Glutamatergic neuron (in vitro differentiated cells): Measurements from ENCODE around the gene ZSCAN22. TPM values are rescaled to one million over a fixed set of nuclear protein-coding genes. Genes with fewer than 3 reads are reported as not detected.
A peak's percentile ranks its signal among the peaks of the same experiment; 100 is the strongest.

Source experiments
- DNase-seq: peaks from one replicate; pipeline ENCODE4 v3.0.0; 2022
- H3K27ac Mint-ChIP-seq: one replicate; pipeline ENCODE4 v1.8.0; 2020; ENCODE audit warnings: mild to moderate bottlenecking, mixed read lengths, inconsistent platforms; ENCODE audit not compliant: unreplicated experiment
- H3K27me3 Mint-ChIP-seq: one replicate; pipeline ENCODE4 v1.8.0; 2020; ENCODE audit warnings: mild to moderate bottlenecking, moderate library complexity, mixed read lengths, inconsistent platforms; ENCODE audit not compliant: unreplicated experiment
- H3K36me3 Mint-ChIP-seq: one replicate; pipeline ENCODE4 v1.8.0; 2020; ENCODE audit warnings: mild to moderate bottlenecking, mixed read lengths, inconsistent platforms; ENCODE audit not compliant: unreplicated experiment
- H3K4me1 Mint-ChIP-seq: one replicate; pipeline ENCODE4 v1.8.0; 2020; ENCODE audit warnings: mild to moderate bottlenecking, low read depth, mixed read lengths, inconsistent platforms; ENCODE audit not compliant: unreplicated experiment
- H3K4me3 Mint-ChIP-seq: one replicate; pipeline ENCODE4 v1.8.0; 2020; ENCODE audit warnings: mild to moderate bottlenecking, mixed read lengths, inconsistent platforms; ENCODE audit not compliant: unreplicated experiment
- H3K9me3 Mint-ChIP-seq: one replicate; pipeline ENCODE4 v1.8.0; 2020; ENCODE audit warnings: mild to moderate bottlenecking, moderate library complexity, mixed read lengths, inconsistent platforms; ENCODE audit not compliant: unreplicated experiment
- CTCF ChIP-seq: fragments of 200-600 bp; sonication (generic); IDR thresholded peaks from one replicate; pipeline ENCODE4 v1.5.0; 2021; ENCODE audit not compliant: partially characterized antibody, unreplicated experiment
- microRNA-seq: library from miRNA; unstranded; fragments of <30 nt; microRNA quantifications from one replicate; pipeline ENCODE4, GENCODE V29; 2020; ENCODE audit not compliant: unreplicated experiment
- total RNA-seq: library from RNA; stranded (reverse); fragmentation: NEBNext Ultra II Directional; extraction: Animal tissue kit (Norgen Biotek cat#: 25700); gene quantifications from one replicate; pipeline ENCODE4 v1.2.1, GENCODE V29; 2021; ENCODE audit not compliant: unreplicated experiment

ZSCAN22 gene
- total RNA-seq, 1 donor from 2014 or later, result 4.9 TPM

DNA sequence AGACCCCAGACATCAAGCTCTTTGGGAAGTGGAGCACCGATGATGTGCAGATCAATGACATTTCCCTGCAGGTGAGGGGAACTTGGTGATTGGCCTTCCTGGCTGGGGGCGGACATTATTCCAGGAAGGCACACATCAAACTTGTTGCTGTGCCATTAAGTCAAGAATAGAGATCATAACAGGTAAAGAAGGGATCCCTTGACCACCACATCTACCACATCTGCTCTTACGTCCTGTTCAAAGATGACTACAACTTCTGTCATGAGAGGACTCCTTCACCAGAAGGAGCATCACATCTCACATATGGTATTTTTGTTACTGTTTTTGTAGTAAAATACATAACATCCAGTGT is 61.4 kb downstream of the ZSCAN22 start:
- peak overlapping the region; percentile 97 for H3K4me3 Mint-ChIP-seq
- H3K4me1 Mint-ChIP-seq, result peaks cover 6% of the 10 kb centered on the region
- H3K27ac Mint-ChIP-seq, result peak overlapping the region; percentile 97
- peaks cover 4% of the 10 kb centered on the region for H3K27me3 Mint-ChIP-seq
- DNase-seq, result no peak
- H3K9me3 Mint-ChIP-seq, result peaks cover 6% of the 10 kb centered on the region
- no peak for TF ChIP-seq CTCF
- no peaks in the 10 kb centered on the region for H3K36me3 Mint-ChIP-seq

Small RNAs within 50 kb of the gene (microRNA-seq; reads per million reads assigned to microRNA genes)
- gene MIR4754 (4.7 reads per million, percentile 30 among the genes with 10 or more reads in this experiment), gene MIR6806 (not detected)

Other genes starting within 250 kb of the ZSCAN22 start
- 66.7 TPM for gene ZSCAN18, start 228.8 kb upstream of the ZSCAN22 start, total RNA-seq
- 14.1 TPM for gene ZNF329, start 176.2 kb upstream of the ZSCAN22 start, total RNA-seq
- gene ZNF274, start 143.9 kb upstream of the ZSCAN22 start, total RNA-seq, result 42.7 TPM
- gene ZNF544, start 98.1 kb upstream of the ZSCAN22 start, total RNA-seq, result 46.1 TPM
- gene ZNF8, start 48.0 kb upstream of the ZSCAN22 start, total RNA-seq, result 24.8 TPM
- gene ERVK3-1, start 21.6 kb upstream of the ZSCAN22 start, total RNA-seq, result 56.2 TPM
- 27.3 TPM for gene A1BG, start 26.5 kb downstream of the ZSCAN22 start, total RNA-seq
- 3.5 TPM for gene ZNF497, start 35.8 kb downstream of the ZSCAN22 start, total RNA-seq
- gene ZNF837, start 54.0 kb downstream of the ZSCAN22 start, total RNA-seq, result 2.0 TPM
- 571 TPM for gene RPS5, start 60.3 kb downstream of the ZSCAN22 start, total RNA-seq
- gene RNF225, start 68.7 kb downstream of the ZSCAN22 start, total RNA-seq, result 0.44 TPM
- 5.8 TPM for gene ZNF584, start 81.7 kb downstream of the ZSCAN22 start, total RNA-seq
- gene ZNF132, start 113.2 kb downstream of the ZSCAN22 start, total RNA-seq, result 4.9 TPM
- 9.9 TPM for gene ZNF324B, start 124.6 kb downstream of the ZSCAN22 start, total RNA-seq
- 15.8 TPM for gene ZNF324, start 140.1 kb downstream of the ZSCAN22 start, total RNA-seq
- 11.9 TPM for gene ZNF446, start 149.4 kb downstream of the ZSCAN22 start, total RNA-seq
- gene SLC27A5, start 185.0 kb downstream of the ZSCAN22 start, total RNA-seq, result 7.4 TPM
- 27.2 TPM for gene ZBTB45, start 192.8 kb downstream of the ZSCAN22 start, total RNA-seq
- 361 TPM for gene TRIM28, start 217.1 kb downstream of the ZSCAN22 start, total RNA-seq
- gene CHMP2A, start 228.1 kb downstream of the ZSCAN22 start, total RNA-seq, result 108 TPM
- gene UBE2M, start 231.6 kb downstream of the ZSCAN22 start, total RNA-seq, result 118 TPM
- 27.3 TPM for gene MZF1, start 246.3 kb downstream of the ZSCAN22 start, total RNA-seq